Measurements from ENCODE around the gene FTO. TPM values are rescaled to one million over a fixed set of nuclear protein-coding genes. Genes with fewer than 3 reads are reported as not detected.

FTO gene
- total and polyA plus RNA-seq, 2 of the 13 experiments (the other 11 are each of a cell fraction or from before 2014, with no cell fraction given) = 41.6 to 55.8 TPM

GRCh38 chr16:54193665-54194333 is 489.8 kb downstream of the FTO start (continued):
- peak; percentile 66 for TF ChIP-seq ZGPAT (CRISPR knock-in tag; IDR thresholded peaks at IDR 0.05)
- no peak for TF ChIP-seq ZNF839 (CRISPR knock-in tag; IDR thresholded peaks at IDR 0.05; ENCODE audit: borderline replicate concordance)
- TF ChIP-seq SNAI1 (CRISPR knock-in tag; IDR thresholded peaks at IDR 0.05; ENCODE audit: borderline replicate concordance) = no peak
- no peak for TF ChIP-seq TBL1XR1 (IDR thresholded peaks at IDR 0.05; ENCODE audit: borderline replicate concordance, low read length, partially characterized antibody)
- 0 out of 2 replicates have a peak, but pooled peaks have one; percentile 5 for TF ChIP-seq ZNF547 (CRISPR knock-in tag; IDR thresholded peaks at IDR 0.05)
- no peak for TF ChIP-seq HIVEP1 (CRISPR knock-in tag; IDR thresholded peaks at IDR 0.05)
- TF ChIP-seq U2AF2 (IDR thresholded peaks at IDR 0.05; ENCODE audit: low read depth, low read length) = no peak
- peak; percentile 92 for TF ChIP-seq HIC2 (CRISPR knock-in tag; IDR thresholded peaks at IDR 0.05; ENCODE audit: low read depth)
- TF ChIP-seq ZNF7 (CRISPR knock-in tag; IDR thresholded peaks at IDR 0.05) = no peak
- TF ChIP-seq RBM22 (optimal IDR thresholded peaks at IDR 0.05; ENCODE audit: low read length) = no peak
- no peak for TF ChIP-seq ZNF607 (CRISPR knock-in tag; IDR thresholded peaks at IDR 0.05; ENCODE audit: borderline replicate concordance)
- peak; percentile 83; the same call in 1 of the 2 replicates for TF ChIP-seq TSC22D2 (CRISPR knock-in tag; IDR thresholded peaks at IDR 0.05; ENCODE audit: borderline replicate concordance)
- no peak for TF ChIP-seq ZKSCAN5 (CRISPR knock-in tag; IDR thresholded peaks at IDR 0.05)
- no peak for TF ChIP-seq ATF6 (CRISPR knock-in tag; conservative IDR thresholded peaks at IDR 0.05)
- no peak for TF ChIP-seq ARNTL (CRISPR knock-in tag; IDR thresholded peaks at IDR 0.05)
- no peak for TF ChIP-seq POLR2G (IDR thresholded peaks at IDR 0.05; ENCODE audit: low read depth, low read length)
- TF ChIP-seq ZNF382 (CRISPR knock-in tag; IDR thresholded peaks at IDR 0.05; ENCODE audit: borderline replicate concordance) = no peak
- no peak for TF ChIP-seq ZNF512 (CRISPR knock-in tag; IDR thresholded peaks at IDR 0.05)
- no peak for TF ChIP-seq ATF3 (CRISPR knock-in tag; IDR thresholded peaks at IDR 0.05)
